GM15510 (cell line): ENCODE results near the gene NXPE4.

Experiments used
- POLR2A ChIP-seq: IDR thresholded peaks from 3 replicates; pipeline ENCODE4 v1.6.1; 2011; ENCODE audit warnings: borderline replicate concordance; ENCODE audit not compliant: insufficient read length; ENCODE audit errors: extremely low read depth

The NXPE4 gene

DNA sequence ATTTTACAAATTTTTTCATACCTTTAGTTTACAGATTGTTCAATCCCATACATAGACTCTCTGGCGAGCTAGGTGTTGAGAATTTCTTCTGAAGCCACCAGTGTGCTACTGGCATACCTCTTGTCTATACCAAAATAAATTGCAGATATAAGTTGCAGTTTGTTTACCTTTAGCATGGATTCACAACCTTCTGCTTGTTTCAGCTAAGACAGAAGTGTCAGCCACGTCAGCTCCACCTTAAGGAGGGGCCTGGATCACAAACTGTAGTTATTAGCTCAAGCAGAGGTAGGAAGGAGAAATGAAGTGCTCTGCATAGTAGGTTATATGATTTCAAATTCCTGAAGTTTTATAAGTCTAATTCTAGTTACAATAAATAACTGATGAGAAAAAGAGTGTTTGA is at the start of gene NXPE4:
NXPE4 (minus strand) TSS at position 216 of the 400 bp plus-strand sequence. CDS start 1,027 bp downstream, outside the sequence.
- no peak for TF ChIP-seq POLR2A

- TF ChIP-seq POLR2A = no peak
Observed at GRCh38 chr11:114625294-114625693, 29.7 kb upstream of the NXPE4 start.

- TF ChIP-seq POLR2A = no peak
Observed at GRCh38 chr11:114624455-114625207, 29.0 kb upstream of the NXPE4 start.

DNA sequence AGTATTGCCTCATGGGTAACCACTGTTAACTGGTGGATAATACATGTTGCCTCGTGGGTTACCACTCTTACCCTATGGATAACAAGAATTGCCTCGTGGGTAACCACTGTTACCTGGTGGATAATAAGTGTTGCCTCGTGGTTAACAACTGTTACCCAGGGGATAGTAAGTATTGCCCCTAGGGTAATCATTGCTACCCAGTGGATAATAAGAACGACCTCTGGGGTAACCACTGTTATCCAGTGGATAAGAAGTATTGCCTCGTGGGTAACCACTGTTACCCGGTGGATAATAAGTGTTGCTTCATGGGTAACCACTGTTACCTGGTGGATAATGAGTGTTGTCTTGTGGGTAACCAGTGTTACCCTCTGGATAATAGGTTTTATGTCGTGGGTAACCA is 28.1 kb upstream of the NXPE4 start:
- TF ChIP-seq POLR2A = no peak

DNA sequence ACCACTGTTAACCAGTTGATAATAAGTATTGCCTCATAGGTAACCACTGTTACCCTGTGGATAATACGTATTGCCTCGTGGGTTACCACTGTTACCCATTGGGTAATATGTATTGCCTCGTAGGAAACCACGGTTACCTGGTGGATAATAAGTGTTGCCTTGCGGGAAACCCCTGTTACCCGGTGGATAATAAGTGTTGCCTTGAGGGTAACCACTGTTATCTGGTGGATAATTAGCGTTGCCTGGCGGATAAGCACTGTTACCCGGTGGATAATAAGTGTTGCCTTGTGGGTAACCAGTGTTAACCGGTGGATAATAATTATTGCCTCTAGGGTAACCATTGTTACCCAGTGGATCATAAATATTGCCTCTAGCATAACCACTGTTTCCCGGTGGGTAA is 27.3 kb upstream of the NXPE4 start:
- no peak for TF ChIP-seq POLR2A

DNA sequence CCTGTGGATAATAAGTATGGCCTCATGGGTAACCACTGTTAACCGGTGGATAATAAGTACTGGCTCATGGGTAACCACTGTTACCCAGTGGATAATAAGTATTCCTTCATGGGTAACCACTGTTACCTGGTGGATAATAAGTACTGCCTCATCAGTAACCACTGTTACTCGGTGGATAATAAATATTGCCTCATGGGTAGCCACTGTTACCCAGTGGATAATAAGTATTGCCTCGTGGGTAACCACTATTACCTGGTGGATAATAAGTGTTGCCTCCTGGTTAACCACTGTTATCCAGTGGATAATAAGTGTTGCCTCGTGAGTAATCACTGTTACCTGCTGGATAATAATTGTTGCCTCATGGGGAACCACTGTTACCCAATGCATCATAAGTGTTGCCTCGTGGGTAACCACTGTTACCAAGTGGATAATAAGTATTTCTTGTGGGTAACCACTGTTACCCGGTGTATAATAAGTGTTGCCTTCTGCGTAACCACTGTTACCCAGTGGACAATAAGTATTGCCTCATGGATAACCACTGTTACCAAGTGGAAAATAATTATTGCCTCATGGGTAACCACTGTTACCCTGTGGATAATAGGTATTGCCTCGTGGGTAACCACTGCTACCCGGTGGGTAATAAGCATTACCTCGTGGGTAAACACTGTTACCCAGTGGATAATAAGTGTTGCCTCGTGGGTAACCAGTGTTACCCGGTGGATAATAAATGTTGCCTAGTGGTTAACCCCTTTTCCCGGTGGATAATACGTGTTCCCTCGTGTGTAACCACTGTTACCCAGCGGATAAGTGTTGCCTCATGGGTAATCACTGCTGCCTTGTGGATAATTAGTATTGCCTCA is 26.6 kb upstream of the NXPE4 start:
- no peak for TF ChIP-seq POLR2A

GRCh38 chr11:114621072-114621471 is 25.5 kb upstream of the NXPE4 start:
- TF ChIP-seq POLR2A = no peak

GRCh38 chr11:114619659-114620173 is 24.1 kb upstream of the NXPE4 start:
- no peak for TF ChIP-seq POLR2A

GRCh38 chr11:114618139-114618538 is 22.6 kb upstream of the NXPE4 start:
- TF ChIP-seq POLR2A = no peak

GRCh38 chr11:114617157-114618124 is 21.9 kb upstream of the NXPE4 start:
- no peak for TF ChIP-seq POLR2A

DNA sequence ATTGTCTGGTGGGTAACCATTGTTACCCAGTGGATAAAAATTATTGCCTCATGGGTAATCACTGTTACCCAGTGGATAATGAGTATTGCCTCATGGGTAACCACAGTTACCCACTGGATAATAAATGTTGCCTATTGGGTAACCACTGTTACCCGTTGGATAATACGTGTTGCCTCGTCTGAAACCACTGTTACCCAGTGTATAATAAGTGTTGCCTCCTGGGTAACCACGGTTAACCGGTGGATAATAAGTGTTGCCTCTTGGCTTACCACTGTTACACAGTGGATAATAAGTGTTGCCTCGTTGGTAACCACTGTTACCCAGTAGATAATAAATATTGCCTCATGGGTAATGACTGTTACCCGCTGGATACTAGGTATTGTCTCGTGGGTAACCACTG is 20.9 kb upstream of the NXPE4 start:
- TF ChIP-seq POLR2A = no peak

- TF ChIP-seq POLR2A = no peak
Observed at GRCh38 chr11:114615448-114616361, 20.1 kb upstream of the NXPE4 start.

DNA sequence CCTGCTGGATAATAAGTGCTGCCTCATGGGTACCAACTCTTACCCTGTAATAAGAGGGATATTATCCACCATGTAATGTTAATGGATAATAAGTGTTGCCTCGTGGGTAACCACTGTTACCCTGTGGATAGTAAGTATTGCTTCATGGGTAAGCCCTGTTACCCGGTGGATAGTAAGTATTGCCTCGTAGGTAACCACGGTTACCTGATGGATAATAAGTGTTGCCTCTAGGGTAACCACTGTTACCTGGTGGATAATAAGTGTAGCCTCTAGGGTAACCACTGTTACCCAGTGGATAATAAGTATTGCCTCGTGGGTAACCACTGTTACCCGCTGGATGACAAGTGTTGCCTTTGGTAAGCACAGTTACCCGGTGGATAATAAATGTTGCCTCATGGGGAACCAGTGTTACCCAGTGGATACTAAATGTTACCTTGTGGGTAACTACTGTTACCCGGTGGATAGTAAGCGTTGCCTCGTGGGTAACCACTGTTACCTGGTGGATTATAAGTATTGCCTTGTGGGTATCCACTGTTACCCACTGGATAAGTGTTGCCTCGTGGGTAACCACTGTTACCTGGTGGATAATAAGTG is 18.6 kb upstream of the NXPE4 start:
- TF ChIP-seq POLR2A = no peak
